Keratinocyte (primary cell): ENCODE data around the gene PFDN4. TPM values are rescaled to one million over a fixed set of nuclear protein-coding genes. Genes with fewer than 3 reads are reported as not detected.

ENCODE experiments used
- DNase-seq: peaks from one replicate; pipeline ENCODE4 v3.0.0-alpha.2; 2011; ENCODE audit warnings: low read depth, missing footprints, low spot score
- FAIRE-seq: peaks from 2 replicates; lab custom pipeline; 2011; peaks lifted over from hg19 to GRCh38; lab: Jason Lieb, UNC
- H2AFZ ChIP-seq: 2 replicates; pipeline ENCODE4 v1.6.0; 2012; ENCODE audit warnings: low read length, control low read depth, inconsistent platforms; ENCODE audit not compliant: control insufficient read depth
- H3K27ac ChIP-seq: 2 replicates; pipeline ENCODE4 v1.5.1; 2011; ENCODE audit warnings: low read length; ENCODE audit not compliant: control insufficient read depth, insufficient read depth
- H3K27me3 ChIP-seq: 3 replicates; pipeline ENCODE4 v1.6.0; 2011; ENCODE audit warnings: low read length; ENCODE audit not compliant: control insufficient read depth, insufficient read depth; ENCODE audit errors: extremely low read depth
- H3K36me3 ChIP-seq, 2 experiments: 2 replicates in 1 of 2; 3 replicates in 1 of 2; pipeline ENCODE4 v1.5.1; 2011; ENCODE audit warnings: low read length in 2 of 2, mild to moderate bottlenecking in 1 of 2; ENCODE audit not compliant: control insufficient read depth in 2 of 2, insufficient read depth in 2 of 2; ENCODE audit errors: extremely low read depth in 1 of 2
- H3K4me1 ChIP-seq: 3 replicates; pipeline ENCODE4 v1.5.1; 2011; ENCODE audit warnings: low read length; ENCODE audit not compliant: control insufficient read depth, insufficient read depth; ENCODE audit errors: extremely low read depth
- H3K4me2 ChIP-seq: 3 replicates; pipeline ENCODE4 v1.6.0; 2011; ENCODE audit warnings: low read depth, low read length; ENCODE audit not compliant: control insufficient read depth, insufficient read depth; ENCODE audit errors: extremely low read depth
- H3K4me3 ChIP-seq, 3 experiments: fragments of 200-600 bp in 1 of 3; sonication (generic) in 1 of 3; 2 replicates in 2 of 3; 3 replicates in 1 of 3; pipeline ENCODE4 v1.5.1; 2011 to 2016; ENCODE audit warnings: low read length in 3 of 3, mild to moderate bottlenecking in 3 of 3, control low read depth in 2 of 3, inconsistent platforms in 1 of 3, low read depth in 1 of 3, mixed read lengths in 1 of 3, mixed run types in 1 of 3, moderate library complexity in 1 of 3; ENCODE audit not compliant: control insufficient read depth in 2 of 3, insufficient read depth in 2 of 3; ENCODE audit errors: extremely low read depth in 1 of 3
- H3K79me2 ChIP-seq: 2 replicates; pipeline ENCODE4 v1.6.0; 2012; ENCODE audit warnings: low read length; ENCODE audit not compliant: control insufficient read depth, insufficient read depth
- H3K9ac ChIP-seq: 3 replicates; pipeline ENCODE4 v1.6.0; 2011; ENCODE audit warnings: low read length; ENCODE audit not compliant: control insufficient read depth, insufficient read depth; ENCODE audit errors: extremely low read depth
- H3K9me1 ChIP-seq: 3 replicates; pipeline ENCODE4 v1.6.0; 2011; ENCODE audit warnings: low read length; ENCODE audit not compliant: control insufficient read depth, insufficient read depth; ENCODE audit errors: extremely low read depth
- H3K9me3 ChIP-seq: 2 replicates; pipeline ENCODE4 v1.5.1; 2012; ENCODE audit warnings: low read depth, low read length; ENCODE audit not compliant: control insufficient read depth
- H4K20me1 ChIP-seq: 3 replicates; pipeline ENCODE4 v1.6.0; 2011; ENCODE audit warnings: low read length; ENCODE audit not compliant: control insufficient read depth, insufficient read depth; ENCODE audit errors: extremely low read depth
- EZH2 ChIP-seq: IDR thresholded peaks from one replicate; pipeline ENCODE4 v1.6.1; 2012; ENCODE audit warnings: inconsistent platforms, mild to moderate bottlenecking, low read length, moderate library complexity
- dilution Hi-C: fragments of 300-500 bp; cut with MboI; formaldehyde crosslinking; loops from one replicate; pipeline ENCODE4 v1.7.0; 2020; ENCODE audit warnings: low sequenced_read_pairs; ENCODE audit not compliant: extremely low pct_ligation_motif_present
- polyA plus RNA-seq, 5 experiments: library from polyadenylated mRNA; depleted of rRNA in 3 of 5; stranded (reverse) in 3 of 5; stranded (forward) in 1 of 5; unstranded in 1 of 5; fragments of >200 nt; gene quantifications; 1 replicate in 1 of 5; 2 replicates in 3 of 5; 3 replicates in 1 of 5; pipeline versions ENCODE4 v1.2.1 to v1.2.3, GENCODE V29; 2011 to 2012; ENCODE audit warnings: missing spikeins in 2 of 5, low read depth in 1 of 5, low replicate concordance in 1 of 5
- TF ChIP-seq, protein P1 (sequence below), 3 experiments: IDR thresholded peaks in 1 of 3; conservative IDR thresholded peaks in 1 of 3; optimal IDR thresholded peaks in 1 of 3; 2 replicates in 2 of 3; 3 replicates in 1 of 3; pipeline versions ENCODE3 to v1.5.1; 2011; ENCODE audit warnings: low read length in 3 of 3, mild to moderate bottlenecking in 3 of 3, moderate library complexity in 2 of 3, control low read depth in 1 of 3, inconsistent platforms in 1 of 3; ENCODE audit not compliant: insufficient read depth in 2 of 3; ENCODE audit errors: extremely low read depth in 1 of 3

The PFDN4 gene
- polyA plus RNA-seq, 1 donor (not counting 4 experiments of a cell fraction or from before 2014, with no cell fraction given), result 65.7 TPM

DNA sequence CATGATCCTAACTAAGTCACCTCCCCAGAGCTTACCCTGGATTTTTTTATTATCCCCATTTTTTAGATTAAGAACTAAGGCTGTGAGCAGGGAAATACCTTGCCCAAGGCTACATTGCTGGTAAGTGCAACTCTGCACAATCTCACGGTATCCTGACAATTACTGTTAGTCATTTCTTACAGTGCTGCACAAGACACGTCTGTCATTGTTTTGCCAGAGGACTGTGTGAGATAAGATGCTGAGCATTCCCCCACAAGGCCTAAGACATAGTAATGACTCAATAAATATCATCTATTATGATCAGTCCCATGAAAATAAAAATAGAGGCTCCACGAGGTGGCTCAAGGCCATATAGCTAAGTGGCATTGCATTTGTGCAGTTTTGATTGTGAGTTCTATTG is 21.0 kb downstream of the PFDN4 start:
- Histone ChIP-seq H3K27me3 (no peaks in the 10 kb centered on the region), H4K20me1 (no peaks in the 10 kb centered on the region), H3K79me2 (no peaks in the 10 kb centered on the region), H3K9me3 (no peaks in the 10 kb centered on the region), H3K4me3 (no peak overlapping the region), H3K9ac (no peak overlapping the region), H3K36me3 (no peaks in the 10 kb centered on the region), H3K4me2 (no peak overlapping the region), H3K9me1 (no peaks in the 10 kb centered on the region), H2AFZ (no peak overlapping the region), H3K4me1 (no peaks in the 10 kb centered on the region), H3K27ac (no peak overlapping the region)
- DNase-seq (peak; percentile 42), FAIRE-seq (peak; percentile 36)
- dilution Hi-C loops, result no loop called here
- TF ChIP-seq, protein P1, sequence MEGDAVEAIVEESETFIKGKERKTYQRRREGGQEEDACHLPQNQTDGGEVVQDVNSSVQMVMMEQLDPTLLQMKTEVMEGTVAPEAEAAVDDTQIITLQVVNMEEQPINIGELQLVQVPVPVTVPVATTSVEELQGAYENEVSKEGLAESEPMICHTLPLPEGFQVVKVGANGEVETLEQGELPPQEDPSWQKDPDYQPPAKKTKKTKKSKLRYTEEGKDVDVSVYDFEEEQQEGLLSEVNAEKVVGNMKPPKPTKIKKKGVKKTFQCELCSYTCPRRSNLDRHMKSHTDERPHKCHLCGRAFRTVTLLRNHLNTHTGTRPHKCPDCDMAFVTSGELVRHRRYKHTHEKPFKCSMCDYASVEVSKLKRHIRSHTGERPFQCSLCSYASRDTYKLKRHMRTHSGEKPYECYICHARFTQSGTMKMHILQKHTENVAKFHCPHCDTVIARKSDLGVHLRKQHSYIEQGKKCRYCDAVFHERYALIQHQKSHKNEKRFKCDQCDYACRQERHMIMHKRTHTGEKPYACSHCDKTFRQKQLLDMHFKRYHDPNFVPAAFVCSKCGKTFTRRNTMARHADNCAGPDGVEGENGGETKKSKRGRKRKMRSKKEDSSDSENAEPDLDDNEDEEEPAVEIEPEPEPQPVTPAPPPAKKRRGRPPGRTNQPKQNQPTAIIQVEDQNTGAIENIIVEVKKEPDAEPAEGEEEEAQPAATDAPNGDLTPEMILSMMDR (optimal IDR thresholded peaks at IDR 0.05 in 1 of 3, IDR thresholded peaks at IDR 0.05 in 1 of 3, conservative IDR thresholded peaks at IDR 0.05 in 1 of 3; ENCODE audit: extremely low read depth in 1 of 3, insufficient read depth in 2 of 3, low read length in 3 of 3), result no peak
- TF ChIP-seq EZH2, result no peak

DNA sequence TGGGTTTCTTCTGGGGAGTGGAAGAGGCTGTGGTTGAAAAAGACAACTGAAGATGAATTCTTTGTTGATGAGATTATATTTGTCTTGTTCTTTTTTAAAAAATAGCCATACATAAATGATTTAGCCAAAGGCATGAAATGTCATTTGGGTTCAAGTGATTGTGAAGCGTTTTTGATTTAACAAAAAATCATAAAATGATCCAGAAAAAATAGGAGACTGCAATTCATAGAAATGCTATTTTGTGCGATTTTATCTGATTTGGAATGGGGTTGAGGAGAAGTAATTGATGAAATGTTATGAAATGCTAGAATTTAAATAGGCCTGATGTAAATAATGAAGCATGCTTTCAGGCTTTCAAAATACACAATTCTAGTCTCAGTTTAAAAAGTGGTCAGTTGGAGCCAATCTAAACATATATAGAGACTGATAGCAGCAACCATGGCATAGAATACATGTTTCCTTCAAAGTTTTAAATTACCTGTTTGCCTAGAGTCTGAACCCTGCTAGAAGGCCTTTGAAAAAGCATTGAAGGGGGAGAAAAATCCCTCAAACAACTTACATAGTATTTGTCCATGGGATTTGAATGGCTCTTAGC is 21.8 kb downstream of the PFDN4 start:
- Histone ChIP-seq H3K9me3 (no peaks in the 10 kb centered on the region), H3K79me2 (no peaks in the 10 kb centered on the region), H3K9me1 (no peaks in the 10 kb centered on the region), H3K4me3 (no peak overlapping the region), H4K20me1 (no peaks in the 10 kb centered on the region), H3K27me3 (no peaks in the 10 kb centered on the region), H3K4me2 (no peak overlapping the region), H2AFZ (no peak overlapping the region), H3K9ac (no peak overlapping the region), H3K4me1 (no peaks in the 10 kb centered on the region), H3K27ac (no peak overlapping the region), H3K36me3 (no peaks in the 10 kb centered on the region)
- dilution Hi-C loops, result no loop called here
- FAIRE-seq, result no peak
- DNase-seq, result no peak
- TF ChIP-seq, protein P1 (optimal IDR thresholded peaks at IDR 0.05 in 1 of 3, IDR thresholded peaks at IDR 0.05 in 1 of 3, conservative IDR thresholded peaks at IDR 0.05 in 1 of 3; ENCODE audit: extremely low read depth in 1 of 3, insufficient read depth in 2 of 3, low read length in 3 of 3), result no peak
- no peak for TF ChIP-seq EZH2
